ENCODE measurements around the gene EID2.
A peak's percentile ranks its signal among the peaks of the same experiment; 100 is the strongest.

EID2 gene

DNA sequence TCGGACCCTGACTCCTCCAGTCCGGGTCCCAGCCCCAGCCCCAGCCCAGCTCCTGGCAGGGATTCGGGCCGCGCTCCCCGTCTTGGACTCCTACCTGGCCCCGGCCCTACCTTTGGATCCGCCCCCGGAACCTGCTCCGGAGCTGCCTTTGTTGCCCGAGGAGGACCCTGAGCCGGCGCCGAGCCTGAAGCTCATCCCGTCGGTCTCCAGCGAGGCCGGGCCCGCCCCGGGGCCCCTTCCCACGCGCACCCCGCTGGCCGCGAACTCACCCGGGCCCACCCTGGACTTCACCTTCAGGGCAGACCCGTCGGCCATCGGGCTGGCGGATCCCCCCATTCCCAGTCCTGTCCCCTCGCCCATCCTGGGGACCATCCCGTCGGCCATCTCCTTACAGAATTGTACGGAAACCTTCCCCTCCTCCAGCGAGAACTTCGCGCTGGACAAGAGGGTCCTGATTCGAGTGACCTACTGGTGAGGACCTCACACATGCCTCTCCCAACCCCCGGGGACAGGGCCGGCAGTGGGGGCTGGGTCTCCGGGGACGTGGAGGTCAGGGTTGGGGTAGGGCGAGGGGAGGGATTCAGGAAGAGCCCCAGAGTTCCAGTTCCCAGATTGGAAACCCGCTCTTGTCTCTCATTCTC lies 24.3 kb downstream of the EID2 start:
- no peak overlapping the region for H4K91ac ChIP-seq (ENCODE audit: low read length)
- H2BK12ac ChIP-seq (ENCODE audit: low read length in 2 of 2) = no peak overlapping the region
- no peak overlapping the region for H2AK5ac ChIP-seq (ENCODE audit: low read length, severe bottlenecking)
- H3K4me3 ChIP-seq (ENCODE audit: insufficient read depth in 1 of 2, low read depth in 1 of 2, low read length in 2 of 2) = peak overlapping the region in 1 of 2 experiments; percentile 60
- no peak overlapping the region for H3K4ac ChIP-seq (ENCODE audit: low read depth in 1 of 2, low read length in 2 of 2)
- DNase-seq = no peak
- peak overlapping the region in 1 of 2 experiments; percentile 1 for H3K23ac ChIP-seq (ENCODE audit: low read length in 2 of 2)
- no peak overlapping the region for H3K27ac ChIP-seq (ENCODE audit: low read length, poor library complexity, severe bottlenecking)
- peak overlapping the region; percentile 15 for H3K9ac ChIP-seq (ENCODE audit: low read length)
- no peak overlapping the region for H3K18ac ChIP-seq (ENCODE audit: low read depth in 1 of 2, low read length in 2 of 2)
- peak overlapping the region; percentile 39 for H3K4me2 ChIP-seq (ENCODE audit: low read length, poor library complexity, severe bottlenecking)
- H3K27me3 ChIP-seq (ENCODE audit: control insufficient read depth in 1 of 2, insufficient read depth in 1 of 2, low read length in 2 of 2) = peaks cover 61 to 66% of the 10 kb centered on the region in 2 experiments
- H2BK15ac ChIP-seq (ENCODE audit: low read depth, poor library complexity, severe bottlenecking) = no peak overlapping the region
- H3K36me3 ChIP-seq (ENCODE audit: control insufficient read depth in 1 of 2, insufficient read depth in 2 of 2, low read depth in 1 of 2, low read length in 2 of 2) = no peaks in the 10 kb centered on the region
- no peak overlapping the region for H2AFZ ChIP-seq (ENCODE audit: low read depth, low read length)
- no peak overlapping the region for H3K14ac ChIP-seq (ENCODE audit: low read length in 2 of 2)
- H3K9me3 ChIP-seq (ENCODE audit: control insufficient read depth, low read length) = no peaks in the 10 kb centered on the region
- H3K4me1 ChIP-seq (ENCODE audit: control insufficient read depth, insufficient read depth, low read depth, low read length) = peaks cover 13% of the 10 kb centered on the region
- 3% methylated on average over 36 of the region's 44 CpGs for WGBS
- H2BK5ac ChIP-seq (ENCODE audit: low read depth, low read length, poor library complexity, severe bottlenecking) = no peak overlapping the region
- H3K79me1 ChIP-seq (replicated peaks; ENCODE audit: low read length, poor library complexity, severe bottlenecking) = no peaks in the 10 kb centered on the region
- H2BK120ac ChIP-seq (ENCODE audit: low read depth, low read length) = no peak overlapping the region
- no peak overlapping the region for H4K8ac ChIP-seq (ENCODE audit: low read length)

DNA sequence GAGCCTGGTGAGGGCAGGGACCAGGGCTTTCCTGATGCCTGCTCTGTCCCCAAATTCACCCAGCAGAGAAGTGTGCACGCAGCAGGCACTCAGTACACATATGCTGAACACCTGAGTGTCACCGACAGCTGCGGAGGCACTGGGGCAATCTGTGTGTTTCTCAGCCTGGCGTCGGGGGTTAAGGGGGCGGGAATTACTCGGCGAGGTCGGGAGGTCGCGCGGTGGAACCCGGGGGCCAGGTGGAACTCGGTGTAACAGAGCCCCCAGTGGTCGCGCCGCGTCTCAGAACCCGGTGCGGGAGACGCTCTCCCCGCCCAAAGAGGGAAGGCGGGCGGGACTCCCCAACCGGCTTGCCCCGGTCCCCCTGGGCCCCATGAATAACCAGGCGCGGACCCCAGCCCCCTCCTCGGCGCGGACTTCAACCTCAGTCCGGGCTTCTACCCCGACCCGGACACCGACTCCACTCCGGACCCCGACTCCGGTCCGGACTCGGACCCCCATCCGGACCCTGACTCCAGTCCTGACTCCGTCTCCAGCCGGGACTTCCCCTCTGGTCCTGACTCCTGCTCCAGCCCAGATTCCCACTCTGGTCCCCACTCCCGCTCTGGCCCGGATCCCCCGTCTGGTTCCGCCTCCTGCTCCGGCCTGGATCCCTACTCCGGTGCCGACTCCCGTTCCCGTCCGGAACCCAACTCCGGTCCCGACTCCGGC lies 25.0 kb downstream of the EID2 start, which contains the start of gene SELENOV:
SELENOV (plus strand) TSS at position 300 of the 711 bp plus-strand sequence; CDS start at position 374, 74 bp downstream.
- Histone ChIP-seq H3K79me1 (replicated peaks; ENCODE audit: low read length, poor library complexity, severe bottlenecking) (no peaks in the 10 kb centered on the region), H2BK15ac (ENCODE audit: low read depth, poor library complexity, severe bottlenecking) (no peak within 1 kb of the TSS), H3K27ac (ENCODE audit: low read length, poor library complexity, severe bottlenecking) (no peak within 1 kb of the TSS), H3K9ac (ENCODE audit: low read length) (peak within 1 kb of the TSS; percentile 15), H3K27me3 (ENCODE audit: control insufficient read depth in 1 of 2, insufficient read depth in 1 of 2, low read length in 2 of 2) (peaks cover 61 to 66% of the 10 kb centered on the region in 2 experiments), H3K18ac (ENCODE audit: low read depth in 1 of 2, low read length in 2 of 2) (peak within 1 kb of the TSS in 1 of 2 experiments; percentile 43), H3K4ac (ENCODE audit: low read depth in 1 of 2, low read length in 2 of 2) (no peak within 1 kb of the TSS), H3K9me3 (ENCODE audit: control insufficient read depth, low read length) (no peaks in the 10 kb centered on the region), H2BK5ac (ENCODE audit: low read depth, low read length, poor library complexity, severe bottlenecking) (no peak within 1 kb of the TSS), H2AK5ac (ENCODE audit: low read length, severe bottlenecking) (no peak within 1 kb of the TSS), H3K4me2 (ENCODE audit: low read length, poor library complexity, severe bottlenecking) (peak within 1 kb of the TSS; percentile 39), H4K91ac (ENCODE audit: low read length) (no peak within 1 kb of the TSS), H3K4me3 (ENCODE audit: insufficient read depth in 1 of 2, low read depth in 1 of 2, low read length in 2 of 2) (peak within 1 kb of the TSS in 1 of 2 experiments; percentile 60), H3K4me1 (ENCODE audit: control insufficient read depth, insufficient read depth, low read depth, low read length) (peaks cover 13% of the 10 kb centered on the region), H2BK120ac (ENCODE audit: low read depth, low read length) (no peak within 1 kb of the TSS), H4K8ac (ENCODE audit: low read length) (peak within 1 kb of the TSS; percentile 0), H3K23ac (ENCODE audit: low read length in 2 of 2) (peak within 1 kb of the TSS in 1 of 2 experiments; percentile 34), H3K14ac (ENCODE audit: low read length in 2 of 2) (no peak within 1 kb of the TSS), H2AFZ (ENCODE audit: low read depth, low read length) (no peak within 1 kb of the TSS), H3K36me3 (ENCODE audit: control insufficient read depth in 1 of 2, insufficient read depth in 2 of 2, low read depth in 1 of 2, low read length in 2 of 2) (no peaks in the 10 kb centered on the region), H2BK12ac (ENCODE audit: low read length in 2 of 2) (no peak within 1 kb of the TSS)
- no peak for DNase-seq
- WGBS = under 1% methylated on average over 56 of the region's 56 CpGs

DNA sequence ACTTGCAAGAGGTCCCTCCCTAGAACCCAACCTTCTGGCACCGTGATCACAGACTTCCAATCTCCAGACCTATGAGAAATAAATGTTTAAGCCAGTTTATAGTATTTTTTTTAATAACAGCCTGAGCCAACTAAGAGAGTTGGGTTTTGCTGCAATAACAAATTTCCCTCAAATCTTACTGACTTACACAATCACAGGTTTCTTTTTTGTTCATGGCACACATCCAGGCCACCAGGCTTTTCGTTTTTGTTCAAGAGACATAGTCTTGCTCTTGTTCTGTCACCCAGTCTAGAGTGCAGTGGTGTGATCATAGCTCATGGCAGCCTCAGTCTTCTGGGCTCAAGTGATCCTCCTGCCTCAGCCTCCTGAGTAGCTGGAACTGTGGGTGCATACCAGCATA lies 27.0 kb downstream of the EID2 start:
- Histone ChIP-seq H3K4me1 (ENCODE audit: control insufficient read depth, insufficient read depth, low read depth, low read length) (peaks cover 13% of the 10 kb centered on the region), H4K8ac (ENCODE audit: low read length) (no peak overlapping the region), H3K27me3 (ENCODE audit: control insufficient read depth in 1 of 2, insufficient read depth in 1 of 2, low read length in 2 of 2) (peaks cover 61 to 70% of the 10 kb centered on the region in 2 experiments), H4K91ac (ENCODE audit: low read length) (no peak overlapping the region), H3K9me3 (ENCODE audit: control insufficient read depth, low read length) (no peaks in the 10 kb centered on the region), H2BK12ac (ENCODE audit: low read length in 2 of 2) (no peak overlapping the region), H2BK5ac (ENCODE audit: low read depth, low read length, poor library complexity, severe bottlenecking) (no peak overlapping the region), H3K23ac (ENCODE audit: low read length in 2 of 2) (no peak overlapping the region), H3K79me1 (replicated peaks; ENCODE audit: low read length, poor library complexity, severe bottlenecking) (no peaks in the 10 kb centered on the region), H2BK120ac (ENCODE audit: low read depth, low read length) (no peak overlapping the region), H3K4me2 (ENCODE audit: low read length, poor library complexity, severe bottlenecking) (no peak overlapping the region), H2AK5ac (ENCODE audit: low read length, severe bottlenecking) (no peak overlapping the region), H3K14ac (ENCODE audit: low read length in 2 of 2) (no peak overlapping the region), H2BK15ac (ENCODE audit: low read depth, poor library complexity, severe bottlenecking) (no peak overlapping the region), H3K4me3 (ENCODE audit: insufficient read depth in 1 of 2, low read depth in 1 of 2, low read length in 2 of 2) (no peak overlapping the region), H3K27ac (ENCODE audit: low read length, poor library complexity, severe bottlenecking) (no peak overlapping the region), H3K4ac (ENCODE audit: low read depth in 1 of 2, low read length in 2 of 2) (no peak overlapping the region), H3K18ac (ENCODE audit: low read depth in 1 of 2, low read length in 2 of 2) (no peak overlapping the region), H3K36me3 (ENCODE audit: control insufficient read depth in 1 of 2, insufficient read depth in 2 of 2, low read depth in 1 of 2, low read length in 2 of 2) (no peaks in the 10 kb centered on the region), H3K9ac (ENCODE audit: low read length) (no peak overlapping the region), H2AFZ (ENCODE audit: low read depth, low read length) (no peak overlapping the region)
- 33% methylated on average over 1 of the region's 2 CpGs for WGBS
- DNase-seq = no peak

DNA sequence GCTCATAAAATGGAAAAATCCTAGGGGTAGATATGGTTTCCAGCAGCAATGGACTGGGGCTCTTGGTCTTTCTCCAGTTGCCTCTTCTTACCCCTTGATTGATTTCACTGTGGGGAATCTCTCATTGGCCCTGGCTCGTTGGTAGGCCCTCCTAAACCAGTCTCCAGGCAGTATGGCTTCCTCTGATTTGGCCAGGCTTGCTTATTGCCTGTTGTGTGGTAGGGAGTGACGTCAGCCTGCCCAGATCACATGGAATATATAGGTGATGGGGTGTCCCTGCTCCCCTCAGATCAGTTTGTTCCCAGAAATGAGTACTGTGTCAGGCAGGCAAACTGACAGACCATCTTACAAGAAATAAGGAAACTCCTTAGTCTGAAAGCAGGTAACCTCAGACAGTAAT lies 30.7 kb downstream of the EID2 start:
- Histone ChIP-seq H3K4me1 (ENCODE audit: control insufficient read depth, insufficient read depth, low read depth, low read length) (peaks cover 10% of the 10 kb centered on the region), H3K79me1 (replicated peaks; ENCODE audit: low read length, poor library complexity, severe bottlenecking) (no peaks in the 10 kb centered on the region), H2AK5ac (ENCODE audit: low read length, severe bottlenecking) (no peak overlapping the region), H3K4me2 (ENCODE audit: low read length, poor library complexity, severe bottlenecking) (no peak overlapping the region), H3K4me3 (ENCODE audit: insufficient read depth in 1 of 2, low read depth in 1 of 2, low read length in 2 of 2) (no peak overlapping the region), H3K18ac (ENCODE audit: low read depth in 1 of 2, low read length in 2 of 2) (no peak overlapping the region), H3K27me3 (ENCODE audit: control insufficient read depth in 1 of 2, insufficient read depth in 1 of 2, low read length in 2 of 2) (peaks cover 51 to 71% of the 10 kb centered on the region in 2 experiments), H2AFZ (ENCODE audit: low read depth, low read length) (no peak overlapping the region), H2BK15ac (ENCODE audit: low read depth, poor library complexity, severe bottlenecking) (no peak overlapping the region), H3K36me3 (ENCODE audit: control insufficient read depth in 1 of 2, insufficient read depth in 2 of 2, low read depth in 1 of 2, low read length in 2 of 2) (no peaks in the 10 kb centered on the region), H3K27ac (ENCODE audit: low read length, poor library complexity, severe bottlenecking) (no peak overlapping the region), H2BK12ac (ENCODE audit: low read length in 2 of 2) (no peak overlapping the region), H3K9ac (ENCODE audit: low read length) (no peak overlapping the region), H3K9me3 (ENCODE audit: control insufficient read depth, low read length) (no peaks in the 10 kb centered on the region), H4K8ac (ENCODE audit: low read length) (no peak overlapping the region), H3K23ac (ENCODE audit: low read length in 2 of 2) (no peak overlapping the region), H2BK120ac (ENCODE audit: low read depth, low read length) (no peak overlapping the region), H3K14ac (ENCODE audit: low read length in 2 of 2) (no peak overlapping the region), H4K91ac (ENCODE audit: low read length) (no peak overlapping the region), H3K4ac (ENCODE audit: low read depth in 1 of 2, low read length in 2 of 2) (no peak overlapping the region), H2BK5ac (ENCODE audit: low read depth, low read length, poor library complexity, severe bottlenecking) (no peak overlapping the region)
- WGBS = 67% methylated on average over 1 of the region's 2 CpGs
- no peak for DNase-seq

Data from mesenchymal stem cell (in vitro differentiated cells and primary cell).